Kidney (tissue), 14 donors: ENCODE measurements around the gene SPATA6L. TPM values are rescaled to one million over a fixed set of nuclear protein-coding genes. Genes with fewer than 3 reads are reported as not detected.
A peak's percentile ranks its signal among the peaks of the same experiment; 100 is the strongest.

Source experiments
- DNase-seq, 5 donors: peaks; one replicate each; pipeline ENCODE4 v3.0.0-alpha.2; 2013 to 2020
- FAIRE-seq: peaks from 2 replicates; lab custom pipeline; 2012; peaks lifted over from hg19 to GRCh38; lab: Jason Lieb, UNC
- H3K27ac ChIP-seq, 2 donors: one replicate each; pipeline ENCODE4 v1.7.0; 2013; ENCODE audit warnings: low read depth in 2 of 2, low read length in 2 of 2, inconsistent platforms in 1 of 2
- H3K27me3 ChIP-seq: one replicate; pipeline ENCODE4 v1.7.1; 2013; ENCODE audit warnings: low read length, inconsistent platforms; ENCODE audit not compliant: control insufficient read depth, insufficient read depth
- H3K36me3 ChIP-seq, 3 donors: one replicate each; pipeline versions ENCODE4 v1.7.0 to v1.7.1; 2013; ENCODE audit warnings: low read length in 3 of 3, control low read depth in 1 of 3, inconsistent platforms in 1 of 3; ENCODE audit not compliant: insufficient read depth in 3 of 3, control insufficient read depth in 2 of 3
- H3K4me1 ChIP-seq, 3 donors: one replicate each; pipeline versions ENCODE4 v1.7.0 to v1.7.1; 2013; ENCODE audit warnings: low read length in 3 of 3, inconsistent platforms in 1 of 3, low read depth in 1 of 3; ENCODE audit not compliant: control insufficient read depth in 2 of 3, insufficient read depth in 2 of 3
- H3K4me3 ChIP-seq, 3 donors: one replicate each; pipeline versions ENCODE4 v1.7.0 to v1.8.1; 2013; ENCODE audit warnings: low read length in 3 of 3, control low read depth in 1 of 3, inconsistent platforms in 1 of 3
- H3K9ac ChIP-seq, 3 donors: one replicate each; pipeline versions ENCODE4 v1.7.0 to v1.7.1; 2013; ENCODE audit warnings: low read length in 3 of 3, control low read depth in 1 of 3, inconsistent platforms in 1 of 3
- H3K9me3 ChIP-seq, 3 donors: one replicate each; pipeline versions ENCODE4 v1.7.0 to v1.7.1; 2013; ENCODE audit warnings: low read length in 3 of 3, control low read depth in 1 of 3, inconsistent platforms in 1 of 3; ENCODE audit not compliant: control insufficient read depth in 2 of 3, insufficient read depth in 1 of 3
- CTCF ChIP-seq: IDR thresholded peaks from 3 replicates; pipeline ENCODE4 v1.5.1; 2012; ENCODE audit warnings: mild to moderate bottlenecking, moderate library complexity, borderline replicate concordance; ENCODE audit not compliant: insufficient read depth; ENCODE audit errors: extremely low read depth
- intact Hi-C: fragments of 100-400 bp; cut with DNase I; formaldehyde crosslinking; loops from one replicate; pipeline ENCODE4 v1.11.1; 2022
- polyA plus RNA-seq: library from polyadenylated mRNA; stranded (reverse); fragments of 350-450 nt; fragmentation: Illumina TruSeq; extraction: RNeasy Lipid Tissue Mini Kit (QIAGEN cat#74804); gene quantifications from one replicate; pipeline ENCODE4 v1.2.3, GENCODE V29; 2014; ENCODE audit warnings: low read depth, low replicate concordance; ENCODE audit not compliant: insufficient read depth
- total RNA-seq: library from RNA; stranded (reverse); fragmentation: NEBNext Ultra II Directional; extraction: Animal tissue kit (Norgen Biotek cat#: 25700); gene quantifications from one replicate; pipeline ENCODE4 v1.2.1, GENCODE V29; 2021
- donor health status: control.
- donor health status: control.
- donor health status: control.
- donor health status: control.
- donor health status: control.
- donor health status: DM: yes; HTN: yes; CAD: no.
- donor health status: Normal renal cell carcinoma (clear cell type).

The SPATA6L gene
- total and polyA plus RNA-seq, 2 donors from 2014 or later = 1.5 to 15.1 TPM

DNA sequence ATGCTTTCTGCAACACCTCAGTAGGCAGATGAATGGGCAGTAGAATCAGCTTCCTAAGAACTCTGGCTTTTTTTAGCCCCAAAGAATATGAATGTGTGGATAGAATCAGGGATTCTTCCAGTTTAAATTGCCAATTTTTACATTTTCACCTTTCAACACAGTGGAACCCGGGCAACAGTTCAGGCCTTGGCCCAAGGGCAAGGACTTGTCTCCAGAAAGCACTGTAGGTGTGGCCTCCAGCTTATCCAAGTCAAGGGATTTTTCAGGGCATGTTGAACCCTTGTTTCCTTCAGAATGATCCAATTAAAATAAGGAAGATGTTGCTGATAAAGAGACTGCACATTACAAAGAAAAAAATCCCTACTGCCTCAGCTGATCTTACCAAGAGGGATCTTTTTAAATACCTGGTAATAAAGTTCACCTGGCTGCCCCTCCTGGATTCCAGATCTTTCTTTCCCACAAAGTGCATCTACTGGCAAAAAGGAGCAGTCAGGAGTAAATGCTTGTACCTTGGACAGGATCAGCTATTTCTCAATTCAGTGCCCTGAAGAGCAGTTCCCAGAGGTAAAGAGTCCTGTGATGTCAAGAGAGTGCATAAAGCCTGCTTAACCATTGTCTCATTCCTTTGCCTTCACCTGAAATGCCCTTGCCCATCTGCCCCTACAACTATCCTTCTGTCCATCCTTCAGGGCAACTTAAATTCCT, 84.3 kb downstream of the SPATA6L start:
- Histone ChIP-seq H3K27me3 (no peaks in the 10 kb centered on the region), H3K36me3 (peaks cover 0 to 29% (median 5%) of the 10 kb centered on the region in 3 donors), H3K9me3 (no peaks in the 10 kb centered on the region), H3K4me1 (peaks cover 0 to 16% (median 0%) of the 10 kb centered on the region in 3 donors), H3K4me3 (no peak overlapping the region), H3K9ac (no peak overlapping the region), H3K27ac (peak overlapping the region; percentile 45 to 59)
- no peak for TF ChIP-seq CTCF
- DNase-seq = no peak
- intact Hi-C loops = no loop called here
- no peak for FAIRE-seq

- no peak for DNase-seq
- H3K36me3 ChIP-seq = peaks cover 0 to 32% (median 8%) of the 10 kb centered on the region in 3 donors
- no peak overlapping the region for H3K9ac ChIP-seq
- H3K4me1 ChIP-seq = peaks cover 0 to 16% (median 0%) of the 10 kb centered on the region in 3 donors
- H3K4me3 ChIP-seq = no peak overlapping the region
- no peaks in the 10 kb centered on the region for H3K27me3 ChIP-seq
- intact Hi-C loops = no loop called here
- no peak for TF ChIP-seq CTCF
- no peak for FAIRE-seq
- H3K27ac ChIP-seq = peak overlapping the region; percentile 45 to 59
- H3K9me3 ChIP-seq = no peaks in the 10 kb centered on the region
These were observed 85.1 kb downstream of the SPATA6L start for GRCh38 chr9:4581035-4581760.

- Histone ChIP-seq H3K27ac (no peak overlapping the region), H3K9ac (no peak overlapping the region), H3K36me3 (peaks cover 0 to 36% (median 8%) of the 10 kb centered on the region in 3 donors), H3K4me3 (no peak overlapping the region), H3K4me1 (peaks cover 0 to 16% (median 0%) of the 10 kb centered on the region in 3 donors), H3K9me3 (no peaks in the 10 kb centered on the region), H3K27me3 (no peaks in the 10 kb centered on the region)
- intact Hi-C loops = no loop called here
- no peak for DNase-seq
- TF ChIP-seq CTCF = no peak
- no peak for FAIRE-seq
These were observed 87.3 kb downstream of the SPATA6L start for GRCh38 chr9:4579001-4579400.
